MM.1S (cell line): ENCODE measurements around the gene TAS1R2.
"Not testable (repeated sequence)": the region's sequence is repeated elsewhere in the genome, so short reads cannot be mapped to it uniquely, and the experiment has no call there.

Experiments used
- DNase-seq: peaks from one replicate; pipeline ENCODE4 v3.0.0-alpha.2; 2015
- H2AFZ ChIP-seq: fragments of 300-600 bp; sonication (generic); 2 replicates; pipeline ENCODE4 v1.6.0; 2016; ENCODE audit warnings: antibody characterized with exemption, low read length
- H3F3A ChIP-seq: fragments of 300-600 bp; sonication (generic); 2 replicates; pipeline ENCODE4 v1.6.1; 2016; ENCODE audit warnings: mild to moderate bottlenecking, antibody characterized with exemption, low read length, moderate library complexity, mixed read lengths; ENCODE audit not compliant: insufficient read depth
- H3K27ac ChIP-seq: fragments of 300-600 bp; sonication (generic); 2 replicates; pipeline ENCODE4 v1.5.1; 2016; ENCODE audit warnings: mild to moderate bottlenecking, low read length
- H3K27me3 ChIP-seq: fragments of 300-600 bp; sonication (generic); replicated peaks from 2 replicates; pipeline ENCODE4 v1.6.0; 2016; ENCODE audit warnings: low read length; ENCODE audit not compliant: insufficient read depth
- H3K36me3 ChIP-seq: fragments of 300-600 bp; sonication (generic); replicated peaks from 2 replicates; pipeline ENCODE4 v1.6.1; 2016; ENCODE audit warnings: mild to moderate bottlenecking, low read length, mixed read lengths; ENCODE audit not compliant: insufficient read depth
- H3K4me1 ChIP-seq: fragments of 300-600 bp; sonication (generic); 2 replicates; pipeline ENCODE4 v1.6.1; 2016; ENCODE audit warnings: low read length, mixed read lengths
- H3K4me2 ChIP-seq: fragments of 300-600 bp; sonication (generic); 2 replicates; pipeline ENCODE4 v1.6.0; 2016; ENCODE audit warnings: low read depth, low read length
- H3K4me3 ChIP-seq: fragments of 300-600 bp; sonication (generic); 2 replicates; pipeline ENCODE4 v1.5.1; 2016; ENCODE audit warnings: low read length, mixed read lengths
- H3K79me2 ChIP-seq: fragments of 300-600 bp; sonication (generic); 2 replicates; pipeline ENCODE4 v1.6.1; 2016; ENCODE audit warnings: mixed run types, low read length, mixed read lengths
- H3K9ac ChIP-seq: fragments of 300-600 bp; sonication (generic); 2 replicates; pipeline ENCODE4 v1.6.1; 2016; ENCODE audit warnings: low read length, mixed read lengths
- H3K9me2 ChIP-seq: fragments of 300-600 bp; sonication (generic); replicated peaks from 2 replicates; pipeline ENCODE4 v1.6.1; 2016; ENCODE audit warnings: mild to moderate bottlenecking, low read length, mixed read lengths; ENCODE audit not compliant: insufficient read depth
- H3K9me3 ChIP-seq: fragments of 300-600 bp; sonication (generic); replicated peaks from 2 replicates; pipeline ENCODE4 v1.6.1; 2016; ENCODE audit warnings: mild to moderate bottlenecking, low read length, mixed read lengths; ENCODE audit not compliant: insufficient read depth
- H4K20me1 ChIP-seq: fragments of 300-600 bp; sonication (generic); 2 replicates; pipeline ENCODE4 v1.6.1; 2016; ENCODE audit warnings: mild to moderate bottlenecking, low read length, moderate library complexity, mixed read lengths; ENCODE audit not compliant: insufficient read depth
- CTCF ChIP-seq: fragments of 300-600 bp; sonication (generic); IDR thresholded peaks from 2 replicates; pipeline ENCODE4 v1.5.1; 2016; ENCODE audit warnings: antibody characterized with exemption, low read length, mixed read lengths
- EZH2 ChIP-seq: fragments of 300-600 bp; sonication (generic); optimal IDR thresholded peaks from 2 replicates; pipeline ENCODE3; 2017; ENCODE audit warnings: low read depth, mild to moderate bottlenecking, antibody characterized with exemption, low read length, mixed read lengths
- EZH2phosphoT487 ChIP-seq: fragments of 300-600 bp; sonication (generic); IDR thresholded peaks from 2 replicates; pipeline ENCODE4 v1.6.1; 2018; ENCODE audit warnings: antibody characterized with exemption, low read length

The TAS1R2 gene

GRCh38 chr1:18870957-18871356, 11.5 kb upstream of the TAS1R2 start:
- Histone ChIP-seq H3K4me3 (no peak overlapping the region), H4K20me1 (no peaks in the 10 kb centered on the region), H3F3A (no peaks in the 10 kb centered on the region), H3K79me2 (no peaks in the 10 kb centered on the region), H3K9me3 (no peaks in the 10 kb centered on the region), H3K9me2 (no peaks in the 10 kb centered on the region), H3K4me1 (no peaks in the 10 kb centered on the region), H3K27me3 (peaks cover 42% of the 10 kb centered on the region), H3K9ac (no peak overlapping the region), H3K4me2 (no peak overlapping the region), H2AFZ (no peak overlapping the region), H3K27ac (no peak overlapping the region), H3K36me3 (no peaks in the 10 kb centered on the region)
- TF ChIP-seq EZH2phosphoT487: no peak
- no peak for TF ChIP-seq EZH2
- no peak for TF ChIP-seq CTCF
- no peak for DNase-seq

GRCh38 chr1:18870595-18870865, 11.1 kb upstream of the TAS1R2 start:
- not testable (repeated sequence) for H3K4me2 ChIP-seq, H3F3A ChIP-seq, H3K36me3 ChIP-seq, H4K20me1 ChIP-seq, H3K27ac ChIP-seq, H3K9me2 ChIP-seq, H3K9me3 ChIP-seq, DNase-seq, H2AFZ ChIP-seq, H3K9ac ChIP-seq, H3K4me1 ChIP-seq, H3K4me3 ChIP-seq, H3K79me2 ChIP-seq
- peaks cover 46% of the 10 kb centered on the region for H3K27me3 ChIP-seq

DNA sequence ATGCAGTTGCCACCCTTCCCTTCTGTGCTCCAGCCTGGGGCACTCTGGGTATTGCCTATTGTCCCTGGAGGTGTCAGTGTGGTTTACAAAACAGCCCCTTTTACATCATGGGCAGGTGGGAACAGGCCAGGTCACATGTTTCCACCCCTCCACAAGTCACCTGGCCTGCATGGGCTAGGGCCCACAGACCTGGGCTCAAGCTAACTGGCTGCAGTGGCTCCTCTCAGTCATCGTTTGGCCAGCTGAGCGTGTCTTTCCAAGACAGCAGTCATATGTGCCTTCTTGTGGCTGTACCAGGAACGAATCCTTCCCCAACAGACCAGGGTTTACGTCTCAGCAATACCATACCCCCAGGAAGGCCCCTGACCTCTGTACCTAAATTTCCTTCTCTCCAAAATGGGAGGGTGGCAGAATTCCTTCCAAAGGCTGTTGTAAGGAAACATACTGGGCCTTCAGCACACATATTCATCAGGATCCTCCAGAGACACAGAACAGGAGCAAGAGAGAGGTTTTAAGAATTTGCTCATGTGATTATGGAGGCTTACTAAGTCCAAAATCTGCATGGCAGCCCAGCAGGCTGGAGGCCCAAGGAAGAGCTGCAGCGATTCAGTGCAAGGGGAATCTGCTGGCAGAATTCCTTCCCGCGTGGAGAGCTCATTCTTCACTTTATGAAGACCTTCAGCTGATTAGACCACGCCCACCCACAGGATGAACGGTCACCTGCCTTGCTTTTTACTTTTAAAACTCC, 10.6 kb upstream of the TAS1R2 start:
- no peaks in the 10 kb centered on the region for H3F3A ChIP-seq
- TF ChIP-seq EZH2phosphoT487 (no peak), EZH2 (no peak), CTCF (no peak)
- H3K9me3 ChIP-seq: no peaks in the 10 kb centered on the region
- H3K79me2 ChIP-seq: no peaks in the 10 kb centered on the region
- H3K9me2 ChIP-seq: no peaks in the 10 kb centered on the region
- H3K27me3 ChIP-seq: peaks cover 52% of the 10 kb centered on the region
- H3K4me2 ChIP-seq: no peak overlapping the region
- no peaks in the 10 kb centered on the region for H4K20me1 ChIP-seq
- no peaks in the 10 kb centered on the region for H3K36me3 ChIP-seq
- no peak overlapping the region for H3K4me3 ChIP-seq
- no peak for DNase-seq
- no peak overlapping the region for H2AFZ ChIP-seq
- H3K4me1 ChIP-seq: no peaks in the 10 kb centered on the region
- no peak overlapping the region for H3K27ac ChIP-seq
- no peak overlapping the region for H3K9ac ChIP-seq

DNA sequence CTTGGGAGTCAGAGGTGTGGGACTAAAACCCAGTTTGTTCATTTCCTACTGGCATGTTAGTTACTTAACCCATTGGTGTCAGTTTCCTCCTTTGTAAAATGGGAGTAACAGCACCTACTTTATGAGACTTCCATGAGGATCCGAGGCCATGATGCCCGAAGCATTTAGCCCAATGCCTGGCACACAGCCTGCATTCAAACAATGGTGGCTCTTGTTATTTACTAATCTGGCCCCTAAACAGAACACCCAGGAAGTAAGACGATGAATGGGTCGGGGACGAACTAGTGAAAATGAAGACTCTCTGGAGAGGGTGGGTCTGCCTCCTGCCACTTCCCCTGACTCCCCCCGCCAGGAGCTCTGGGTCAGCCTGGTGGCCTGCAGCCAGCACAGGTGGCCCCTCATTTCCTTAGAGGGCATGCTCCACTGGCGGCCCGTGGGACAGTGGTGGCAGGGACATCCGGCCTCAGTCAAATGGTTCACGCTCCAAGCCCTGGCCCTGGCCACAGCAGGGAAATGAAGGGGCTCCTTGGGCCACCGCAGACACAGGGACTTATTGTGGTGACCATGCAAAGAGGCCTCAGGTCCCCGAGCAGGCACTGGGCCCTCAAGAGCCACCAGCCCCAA, 9.5 kb upstream of the TAS1R2 start:
- Histone ChIP-seq H3K79me2 (no peaks in the 10 kb centered on the region), H3K36me3 (no peaks in the 10 kb centered on the region), H3K4me3 (no peak overlapping the region), H2AFZ (no peak overlapping the region), H3K9me2 (no peaks in the 10 kb centered on the region), H4K20me1 (no peaks in the 10 kb centered on the region), H3K27ac (no peak overlapping the region), H3K9me3 (no peaks in the 10 kb centered on the region), H3K9ac (no peak overlapping the region), H3K4me1 (no peaks in the 10 kb centered on the region), H3K4me2 (no peak overlapping the region), H3F3A (no peaks in the 10 kb centered on the region), H3K27me3 (peaks cover 63% of the 10 kb centered on the region)
- no peak for TF ChIP-seq EZH2
- DNase-seq: no peak
